ENCODE data around the gene CD300LG.

Gene CD300LG

DNA sequence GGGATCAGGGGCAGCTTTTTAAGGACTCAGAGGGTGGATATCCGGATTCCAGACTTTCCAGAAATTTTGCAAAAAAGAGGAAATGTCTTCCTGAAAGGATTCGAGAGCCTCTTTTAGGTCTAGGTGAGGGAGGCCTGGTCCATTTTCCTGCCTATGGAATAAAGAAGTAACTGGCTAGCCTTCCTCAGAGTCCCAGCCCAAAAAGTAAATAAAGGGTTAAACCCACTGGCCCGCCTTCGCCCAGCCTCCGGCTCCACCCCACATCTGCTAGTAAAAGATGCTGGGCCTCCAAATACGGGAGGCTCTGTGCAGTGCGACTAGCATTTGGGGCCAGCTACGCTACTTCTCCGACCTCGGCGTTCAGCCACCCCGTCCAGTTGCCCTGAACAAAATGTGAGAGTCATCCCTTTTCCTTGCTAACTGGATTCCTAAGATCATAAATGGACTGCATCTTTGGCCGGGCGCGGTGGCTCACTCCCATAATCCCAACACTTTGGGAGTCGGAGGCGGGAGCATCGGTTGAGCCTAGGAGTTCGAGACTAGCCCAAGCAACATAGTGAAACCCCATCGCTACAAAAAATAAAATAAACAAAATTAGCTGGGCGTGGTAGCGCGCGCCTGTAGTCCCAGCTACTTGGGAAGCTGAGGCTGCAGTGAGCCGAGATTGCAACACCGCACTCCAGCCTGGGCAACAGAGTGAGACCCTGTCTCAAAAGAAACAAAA, 61.2 kb downstream of the CD300LG start:
- TF ChIP-seq, protein P1, sequence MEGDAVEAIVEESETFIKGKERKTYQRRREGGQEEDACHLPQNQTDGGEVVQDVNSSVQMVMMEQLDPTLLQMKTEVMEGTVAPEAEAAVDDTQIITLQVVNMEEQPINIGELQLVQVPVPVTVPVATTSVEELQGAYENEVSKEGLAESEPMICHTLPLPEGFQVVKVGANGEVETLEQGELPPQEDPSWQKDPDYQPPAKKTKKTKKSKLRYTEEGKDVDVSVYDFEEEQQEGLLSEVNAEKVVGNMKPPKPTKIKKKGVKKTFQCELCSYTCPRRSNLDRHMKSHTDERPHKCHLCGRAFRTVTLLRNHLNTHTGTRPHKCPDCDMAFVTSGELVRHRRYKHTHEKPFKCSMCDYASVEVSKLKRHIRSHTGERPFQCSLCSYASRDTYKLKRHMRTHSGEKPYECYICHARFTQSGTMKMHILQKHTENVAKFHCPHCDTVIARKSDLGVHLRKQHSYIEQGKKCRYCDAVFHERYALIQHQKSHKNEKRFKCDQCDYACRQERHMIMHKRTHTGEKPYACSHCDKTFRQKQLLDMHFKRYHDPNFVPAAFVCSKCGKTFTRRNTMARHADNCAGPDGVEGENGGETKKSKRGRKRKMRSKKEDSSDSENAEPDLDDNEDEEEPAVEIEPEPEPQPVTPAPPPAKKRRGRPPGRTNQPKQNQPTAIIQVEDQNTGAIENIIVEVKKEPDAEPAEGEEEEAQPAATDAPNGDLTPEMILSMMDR (IDR thresholded peaks at IDR 0.05): no peak
- no peak for TF ChIP-seq ZFX (IDR thresholded peaks at IDR 0.05; ENCODE audit: borderline replicate concordance)
- H3K27ac ChIP-seq: peak overlapping the region; percentile 63

- no peak overlapping the region for H3K27ac ChIP-seq
- TF ChIP-seq ZFX (IDR thresholded peaks at IDR 0.05; ENCODE audit: borderline replicate concordance): no peak
- TF ChIP-seq, protein P1 (IDR thresholded peaks at IDR 0.05): no peak
Observed at GRCh38 chr17:43909537-43910231, 62.7 kb downstream of the CD300LG start.

- TF ChIP-seq, protein P1 (IDR thresholded peaks at IDR 0.05): no peak
- TF ChIP-seq ZFX (IDR thresholded peaks at IDR 0.05; ENCODE audit: borderline replicate concordance): no peak
- H3K27ac ChIP-seq: no peak overlapping the region
Observed at GRCh38 chr17:43911904-43912303, 64.9 kb downstream of the CD300LG start.

DNA sequence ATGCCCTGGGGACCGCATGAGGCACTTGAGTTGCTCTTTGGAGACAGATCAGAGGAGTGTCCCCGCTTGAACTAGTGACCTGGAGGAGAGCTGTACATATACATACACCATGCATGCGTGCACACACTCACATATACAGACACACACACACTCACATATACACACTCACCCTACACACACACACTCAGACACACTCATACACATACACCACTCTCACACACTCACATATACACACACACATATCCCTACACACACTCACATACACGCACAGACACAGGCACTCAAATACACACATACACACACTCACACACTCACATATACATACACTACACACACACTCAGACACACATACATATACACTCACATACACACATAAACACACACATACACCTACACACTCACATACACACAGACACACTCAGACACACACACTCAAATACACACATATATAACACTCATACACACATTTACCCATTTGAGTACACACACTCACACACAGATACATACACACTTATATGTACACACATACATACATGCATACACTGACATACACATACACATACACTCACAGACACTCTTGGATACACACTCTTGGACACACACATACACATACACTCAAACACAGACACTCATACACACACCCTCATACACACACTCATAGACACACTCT, 65.8 kb downstream of the CD300LG start:
- TF ChIP-seq ZFX (IDR thresholded peaks at IDR 0.05; ENCODE audit: borderline replicate concordance): no peak
- TF ChIP-seq, protein P1 (IDR thresholded peaks at IDR 0.05): no peak
- no peak overlapping the region for H3K27ac ChIP-seq

All from 22Rv1 (cell line).